TTC549 (cell line): ENCODE data around the gene TBX4.

Source experiments
- FAIRE-seq: peaks from 2 replicates; lab custom pipeline; 2012; peaks lifted over from hg19 to GRCh38; lab: Jason Lieb, UNC

Gene TBX4

DNA sequence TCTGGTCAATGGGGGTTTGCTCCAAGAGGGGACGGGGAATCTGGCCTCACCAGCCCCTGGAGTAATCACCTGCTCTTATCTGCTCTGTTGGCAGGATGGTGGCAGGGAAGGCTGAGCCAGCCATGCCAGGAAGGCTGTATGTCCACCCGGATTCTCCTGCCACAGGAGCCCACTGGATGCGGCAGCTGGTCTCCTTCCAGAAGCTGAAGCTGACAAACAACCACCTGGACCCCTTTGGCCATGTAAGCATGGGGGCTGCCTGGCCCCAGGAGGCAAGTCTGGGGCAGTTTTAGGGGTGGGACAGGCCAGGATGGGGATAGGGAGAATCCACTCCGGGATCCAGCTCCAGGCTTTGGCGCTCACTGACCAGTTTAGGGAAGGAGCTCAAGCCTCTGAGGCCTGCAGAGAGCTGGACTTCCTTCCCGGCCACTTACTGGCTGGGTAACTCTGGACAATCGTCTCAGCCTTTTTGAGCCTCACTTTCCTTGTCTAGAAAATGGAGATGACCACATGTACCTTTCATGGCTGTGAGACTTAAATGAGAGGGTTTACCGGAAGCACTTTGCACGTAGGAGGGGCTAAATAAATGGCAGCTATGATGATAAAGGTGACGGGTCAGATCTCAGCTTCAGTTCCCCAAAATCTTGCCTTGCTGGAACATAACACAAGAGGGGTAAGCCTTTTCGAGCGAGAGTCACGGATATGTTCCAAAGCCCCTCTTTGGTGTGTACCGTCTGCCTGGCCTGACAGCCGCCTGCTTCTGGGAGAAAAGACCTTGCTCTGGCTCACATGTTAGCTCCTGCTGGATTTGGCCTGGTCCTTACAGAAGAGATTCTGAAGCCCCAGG is 15.4 kb downstream of the TBX4 start:
- no peak for FAIRE-seq

GRCh38 chr17:61468263-61468907 is 16.2 kb downstream of the TBX4 start:
- no peak for FAIRE-seq

DNA sequence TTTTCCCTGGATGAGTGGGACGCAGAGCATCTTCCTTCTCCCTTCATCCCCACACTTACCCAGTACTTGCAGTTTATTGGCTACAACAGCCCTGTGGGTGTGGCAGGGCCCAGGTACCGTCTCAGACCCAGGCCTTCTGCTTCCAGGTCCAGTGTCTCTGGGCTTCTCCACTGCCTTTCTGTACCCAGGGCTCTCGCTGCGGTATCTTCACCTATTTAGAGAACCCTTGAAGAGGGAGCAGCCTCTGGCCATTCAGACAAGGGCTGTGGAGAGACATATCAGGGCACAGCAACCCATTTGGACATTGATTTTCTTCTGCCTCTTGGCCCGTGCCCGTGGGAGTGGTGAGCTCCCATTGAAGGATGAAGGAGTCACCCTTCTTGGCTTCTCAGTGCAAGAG is 17.3 kb downstream of the TBX4 start:
- no peak for FAIRE-seq

DNA sequence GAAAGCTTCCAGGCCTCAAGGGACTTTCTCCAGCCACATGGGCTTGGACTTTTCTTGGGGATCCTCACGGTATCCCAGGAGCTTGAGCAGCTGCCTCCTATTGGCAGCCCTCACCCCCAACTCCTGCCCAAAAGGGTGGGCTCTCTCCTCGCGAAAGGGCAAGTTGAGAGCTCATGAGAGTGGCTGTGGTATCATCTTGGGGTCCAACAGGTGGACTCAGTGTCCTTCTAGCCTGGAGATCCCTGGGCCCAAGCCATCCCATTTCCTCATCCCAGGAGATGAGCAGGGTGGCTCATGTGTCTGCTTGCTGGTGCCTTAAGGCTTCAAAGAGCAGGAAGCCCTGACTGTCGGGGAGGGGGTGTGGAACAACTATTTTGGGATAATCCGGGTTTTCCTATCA is 17.7 kb downstream of the TBX4 start:
- FAIRE-seq, result no peak

- FAIRE-seq, result no peak
These were observed 18.4 kb downstream of the TBX4 start for GRCh38 chr17:61470530-61471136.

DNA sequence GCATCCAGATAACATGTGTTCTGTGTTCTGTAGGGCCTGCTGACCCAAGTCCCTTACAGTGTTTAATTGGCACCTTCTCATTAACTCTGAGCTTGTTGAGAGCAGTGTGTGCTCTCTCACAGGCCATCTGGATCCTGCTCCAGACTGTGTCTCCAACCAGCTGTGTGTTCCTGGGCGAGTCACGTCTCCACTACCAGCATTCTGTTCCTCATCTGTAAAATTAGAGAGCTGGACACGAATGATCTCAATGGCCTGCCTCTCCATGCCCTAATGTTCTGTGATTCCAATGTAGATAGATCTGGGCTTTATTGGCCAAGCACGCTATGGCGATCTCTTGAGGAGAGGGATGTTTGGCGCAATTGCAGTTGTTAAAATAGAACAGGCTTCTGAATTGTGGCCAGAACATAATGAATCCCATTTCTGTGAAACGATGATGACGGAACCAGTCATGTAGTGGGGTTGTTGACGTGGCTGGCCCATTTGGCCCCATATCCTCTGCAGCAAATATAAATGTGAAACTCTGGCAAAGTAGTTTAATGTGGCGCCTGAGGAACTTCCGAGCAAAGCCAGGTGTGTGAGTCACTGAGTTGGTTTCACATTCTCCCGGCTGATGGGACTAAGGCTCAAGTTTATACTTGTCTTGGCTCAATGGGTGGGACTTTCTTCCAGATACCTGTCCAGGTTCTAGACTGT is 22.2 kb downstream of the TBX4 start:
- no peak for FAIRE-seq

GRCh38 chr17:61474934-61475333 is 22.7 kb downstream of the TBX4 start:
- no peak for FAIRE-seq

DNA sequence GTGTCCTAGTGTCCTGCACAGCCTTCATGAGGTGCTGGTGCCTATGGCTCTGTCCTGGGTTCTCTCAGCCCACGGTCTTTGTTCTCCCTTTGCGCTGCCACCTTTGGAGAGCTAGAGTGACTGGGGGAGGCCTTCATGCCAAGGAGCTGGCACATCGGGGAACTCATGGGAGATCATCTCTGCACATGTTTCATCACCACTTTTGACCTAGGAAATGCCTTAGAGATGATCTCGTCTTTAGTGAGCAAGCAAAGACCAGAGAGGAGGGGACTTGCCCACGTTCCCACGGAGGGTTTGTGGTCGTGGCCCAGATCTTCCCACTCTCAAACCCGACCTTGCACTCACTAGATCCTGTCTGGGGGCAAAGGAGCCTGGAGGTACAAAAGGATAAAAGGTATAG is 23.5 kb downstream of the TBX4 start:
- no peak for FAIRE-seq

GRCh38 chr17:61476476-61477203 is 24.4 kb downstream of the TBX4 start:
- FAIRE-seq, result no peak

GRCh38 chr17:61477204-61477834 is 25.1 kb downstream of the TBX4 start:
- FAIRE-seq, result no peak

DNA sequence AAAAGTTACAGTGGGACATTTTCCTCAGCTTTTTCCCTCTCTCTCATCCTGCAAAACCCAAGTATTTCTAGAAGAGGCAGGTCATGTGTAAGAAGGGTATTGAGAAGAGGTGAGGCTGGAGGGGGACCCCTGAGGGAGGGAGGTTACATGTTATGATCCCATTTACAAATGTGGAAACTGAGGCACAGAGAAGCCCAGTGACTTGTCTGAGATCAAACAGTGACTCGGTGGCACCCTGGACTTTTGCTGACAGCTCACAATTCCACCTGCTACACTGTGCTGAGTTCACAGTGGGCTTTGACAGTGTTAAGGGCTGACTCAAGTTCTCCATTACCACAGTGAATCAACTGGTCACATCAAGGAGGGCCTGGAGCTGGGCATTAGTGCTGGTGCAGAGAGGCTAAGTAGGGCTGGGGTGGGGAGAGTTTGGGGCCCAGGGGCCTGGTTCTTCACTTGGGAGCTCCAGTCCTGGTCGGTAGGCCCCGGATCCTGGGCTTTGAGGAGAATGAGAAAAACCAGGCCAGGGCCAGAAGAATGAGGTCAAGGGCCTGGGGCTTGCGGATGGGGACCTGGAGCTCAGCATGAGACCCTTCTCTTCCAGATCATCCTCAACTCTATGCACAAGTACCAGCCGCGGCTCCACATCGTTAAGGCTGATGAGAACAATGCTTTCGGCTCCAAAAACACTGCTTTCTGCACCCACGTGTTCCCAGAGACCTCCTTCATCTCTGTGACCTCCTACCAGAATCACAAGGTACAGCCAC is 26.0 kb downstream of the TBX4 start:
- no peak for FAIRE-seq

DNA sequence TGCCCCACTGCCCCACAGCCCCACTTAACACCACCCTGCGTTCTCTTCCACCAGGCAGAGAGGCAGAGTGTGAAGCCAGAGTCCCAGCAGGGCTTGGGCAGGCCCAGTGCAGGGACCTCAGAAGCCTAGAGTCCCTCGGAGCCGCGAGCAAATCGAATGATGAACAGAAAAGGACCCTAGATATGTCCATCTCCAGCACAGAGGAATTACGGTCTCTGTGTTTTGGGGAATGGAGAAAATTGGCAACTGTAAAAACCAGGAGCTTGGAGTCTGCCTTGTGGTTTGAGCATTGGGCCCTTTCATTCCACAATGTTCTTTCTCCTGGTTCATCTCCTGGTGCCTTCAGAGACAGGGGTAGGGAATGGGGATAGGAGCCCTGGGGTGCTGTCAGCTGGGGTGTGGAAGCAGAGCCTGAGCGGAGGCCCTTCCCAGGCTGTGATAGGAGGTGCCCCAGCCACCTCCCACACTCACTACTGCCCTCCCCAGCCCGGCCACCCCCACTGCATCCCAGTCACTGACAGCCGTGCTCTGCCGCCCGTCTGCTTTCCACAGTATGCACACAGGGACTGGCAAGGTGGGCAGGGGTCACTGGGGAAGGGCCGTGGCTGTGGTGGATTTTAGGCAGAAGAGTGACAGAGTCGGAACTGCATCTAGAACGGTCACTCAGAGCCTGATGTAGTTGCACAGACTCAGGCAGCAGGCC is 26.7 kb downstream of the TBX4 start:
- no peak for FAIRE-seq

GRCh38 chr17:61479493-61480413 is 27.5 kb downstream of the TBX4 start:
- FAIRE-seq, result no peak

- FAIRE-seq, result no peak
These were observed 28.2 kb downstream of the TBX4 start for GRCh38 chr17:61480414-61480807.

DNA sequence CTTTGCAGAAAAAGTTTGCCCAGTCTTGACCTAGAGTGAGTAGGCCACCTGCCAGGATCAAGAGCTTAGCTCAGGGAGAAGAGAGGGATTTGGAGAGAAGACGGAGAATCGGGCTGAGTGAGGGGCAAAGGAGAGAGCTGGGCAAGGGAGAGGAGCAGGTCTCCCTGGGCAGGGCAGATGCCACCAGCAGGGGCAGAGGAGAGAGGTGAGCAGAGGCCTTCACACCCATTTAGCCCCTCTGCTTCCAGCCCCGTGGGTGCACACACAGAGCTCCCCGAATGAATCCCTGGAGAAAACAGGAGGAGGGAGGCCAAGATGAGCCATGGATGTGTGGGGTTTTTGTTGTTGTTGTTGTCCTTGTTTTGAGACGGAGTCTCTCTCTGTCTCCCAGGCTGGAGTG is 29.2 kb downstream of the TBX4 start:
- no peak for FAIRE-seq

- FAIRE-seq, result no peak
These were observed 30.2 kb downstream of the TBX4 start for GRCh38 chr17:61482467-61482866.

GRCh38 chr17:61483778-61484116 is 31.5 kb downstream of the TBX4 start:
- no peak for FAIRE-seq

DNA sequence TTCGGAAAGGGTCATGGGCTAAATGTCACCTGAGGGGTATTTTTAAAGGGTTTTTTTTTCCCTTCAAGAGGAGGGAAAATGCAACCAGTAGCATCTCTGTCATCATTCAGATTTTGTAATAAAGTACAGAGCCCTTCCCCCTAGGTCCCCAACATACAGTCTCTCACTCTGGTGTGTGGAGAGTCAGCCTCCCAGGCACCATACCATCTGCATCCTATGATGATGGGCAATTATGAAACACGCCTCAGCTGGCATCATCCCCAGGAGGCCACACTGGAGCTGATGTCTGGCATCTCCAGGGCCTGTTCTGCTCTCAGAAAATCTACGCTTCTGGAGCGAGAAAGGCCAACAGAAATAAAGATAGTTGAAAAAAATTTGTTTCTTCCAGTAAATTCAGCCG is 32.0 kb downstream of the TBX4 start:
- FAIRE-seq, result no peak

- no peak for FAIRE-seq
These were observed 33.0 kb downstream of the TBX4 start for GRCh38 chr17:61485067-61485775.
